Mucosa of descending colon (tissue), 3 donors: ENCODE data around the gene IQGAP2. TPM values are rescaled to one million over a fixed set of nuclear protein-coding genes. Genes with fewer than 3 reads are reported as not detected.

ENCODE experiments used
- ATAC-seq: fragments of 200-7000 bp; cut with Tn5 transposase; one replicate; pipeline ENCODE4 v1.9.1; 2020; ENCODE audit warnings: mild to moderate bottlenecking, moderate library complexity
- DNase-seq, 3 donors: peaks; one replicate each; pipeline ENCODE4 v3.0.0-alpha.2; 2020
- H3K36me3 ChIP-seq: fragments of 200-600 bp; one replicate; pipeline ENCODE4 v1.8.0; 2021; ENCODE audit warnings: low read depth, mild to moderate bottlenecking
- H3K4me1 ChIP-seq: fragments of 200-600 bp; one replicate; pipeline ENCODE4 v1.8.0; 2021; ENCODE audit warnings: low read depth, mild to moderate bottlenecking
- H3K4me3 ChIP-seq: fragments of 200-600 bp; one replicate; pipeline ENCODE4 v1.8.0; 2021; ENCODE audit warnings: mild to moderate bottlenecking
- H3K9me3 ChIP-seq: fragments of 200-600 bp; one replicate; pipeline ENCODE4 v1.8.0; 2021; ENCODE audit warnings: mild to moderate bottlenecking
- intact Hi-C, 2 donors: fragments of 100-400 bp; cut with DNase I in 1 of 2; cut with micrococcal nuclease in 1 of 2; formaldehyde crosslinking; loops; one replicate each; pipeline versions ENCODE4 v1.11.0 to v1.11.1; 2022; cut with DNase I, micrococcal nuclease
- total RNA-seq, 3 donors: library from RNA; stranded (reverse); fragmentation: NEBNext Ultra II Directional in 2 of 3; extraction: Animal tissue kit (Norgen Biotek cat#: 25700) in 2 of 3; gene quantifications; one replicate each; pipeline versions ENCODE4 v1.2.1 to v1.2.4, GENCODE V29; 2021 to 2023
- TF ChIP-seq, protein P1 (sequence below): fragments of 200-600 bp; IDR thresholded peaks from one replicate; pipeline ENCODE4 v1.8.0; 2022; ENCODE audit warnings: antibody characterized with exemption, mild to moderate bottlenecking
- donor health status: DM: no; HTN: no; CAD: no; lungs with moderate emphysema.
- donor health status: DM: no; HTN: no; CAD: no.
- donor health status: DM: no; HTN: yes; CAD: no.

IQGAP2 gene
- total RNA-seq, 3 donors from 2014 or later: 59.7 to 159 (median 84.8) TPM

DNA sequence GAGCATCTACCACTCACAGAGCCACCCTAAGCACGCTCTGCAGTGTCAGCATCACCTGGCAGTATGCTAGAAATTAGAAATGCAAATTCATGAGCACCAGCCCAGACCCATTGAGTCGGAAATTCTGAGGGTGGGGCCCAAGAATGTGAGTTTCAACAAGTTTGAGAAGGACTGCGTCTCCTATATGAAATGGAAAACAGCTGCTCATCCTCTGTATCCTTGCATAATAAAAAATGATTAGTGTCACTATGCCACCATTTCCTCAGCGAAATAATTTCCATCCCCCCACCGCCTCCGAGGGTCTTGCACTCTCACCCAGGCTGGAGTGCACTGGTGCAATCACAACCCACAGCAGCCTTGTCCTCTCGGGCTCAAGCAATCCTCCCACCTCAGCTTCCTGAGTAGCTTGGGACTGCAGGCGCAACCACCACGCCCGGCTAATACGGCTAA is 1.3 kb upstream of the IQGAP2 start:
- TF ChIP-seq, protein P1, sequence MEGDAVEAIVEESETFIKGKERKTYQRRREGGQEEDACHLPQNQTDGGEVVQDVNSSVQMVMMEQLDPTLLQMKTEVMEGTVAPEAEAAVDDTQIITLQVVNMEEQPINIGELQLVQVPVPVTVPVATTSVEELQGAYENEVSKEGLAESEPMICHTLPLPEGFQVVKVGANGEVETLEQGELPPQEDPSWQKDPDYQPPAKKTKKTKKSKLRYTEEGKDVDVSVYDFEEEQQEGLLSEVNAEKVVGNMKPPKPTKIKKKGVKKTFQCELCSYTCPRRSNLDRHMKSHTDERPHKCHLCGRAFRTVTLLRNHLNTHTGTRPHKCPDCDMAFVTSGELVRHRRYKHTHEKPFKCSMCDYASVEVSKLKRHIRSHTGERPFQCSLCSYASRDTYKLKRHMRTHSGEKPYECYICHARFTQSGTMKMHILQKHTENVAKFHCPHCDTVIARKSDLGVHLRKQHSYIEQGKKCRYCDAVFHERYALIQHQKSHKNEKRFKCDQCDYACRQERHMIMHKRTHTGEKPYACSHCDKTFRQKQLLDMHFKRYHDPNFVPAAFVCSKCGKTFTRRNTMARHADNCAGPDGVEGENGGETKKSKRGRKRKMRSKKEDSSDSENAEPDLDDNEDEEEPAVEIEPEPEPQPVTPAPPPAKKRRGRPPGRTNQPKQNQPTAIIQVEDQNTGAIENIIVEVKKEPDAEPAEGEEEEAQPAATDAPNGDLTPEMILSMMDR: no peak
- DNase-seq (peak in 1 of 3 donors; percentile 42), ATAC-seq (no peak)
- Histone ChIP-seq H3K4me3 (no peak overlapping the region), H3K4me1 (peaks cover 9% of the 10 kb centered on the region), H3K36me3 (no peaks in the 10 kb centered on the region), H3K9me3 (no peaks in the 10 kb centered on the region)
- intact Hi-C loops: loop anchor here in 1 of 2 donors (10.0 kb wide), 1 partner anchor 143 kb away; no protein-coding TSS in a partner anchor

DNA sequence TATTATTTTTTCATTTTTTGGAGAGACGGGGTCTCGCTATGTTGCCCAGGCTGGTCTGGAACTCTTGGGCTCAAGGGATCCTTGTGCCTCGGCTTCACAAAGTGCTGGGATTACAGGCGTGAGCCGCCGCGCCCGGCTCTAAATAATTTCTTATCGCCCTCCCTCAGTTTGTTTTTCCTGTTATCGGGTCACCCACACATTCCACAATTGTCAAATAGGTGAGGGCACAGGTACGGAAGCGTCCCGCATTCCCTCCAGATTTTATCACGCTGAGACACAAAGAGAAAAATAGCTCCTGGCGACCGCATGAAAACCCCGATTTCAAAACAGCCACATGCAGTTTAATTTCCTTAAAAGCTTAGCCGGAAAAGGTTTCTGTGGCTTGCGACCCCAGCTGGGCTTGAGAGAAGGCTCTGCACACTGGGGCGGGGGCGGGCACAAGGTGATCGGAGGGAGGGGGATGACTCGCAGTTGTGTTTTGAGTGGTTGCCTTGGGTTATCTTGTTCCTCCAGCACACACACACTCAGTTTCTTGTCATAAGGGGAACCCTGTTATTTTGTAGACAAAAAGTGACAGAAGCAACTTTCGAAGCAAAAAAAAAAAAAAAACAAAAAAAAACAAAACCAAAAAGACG is 717 bp upstream of the IQGAP2 start:
- intact Hi-C loops: loop anchor here in 1 of 2 donors (10.0 kb wide), 1 partner anchor 142 kb away; no protein-coding TSS in a partner anchor
- Histone ChIP-seq H3K9me3 (no peaks in the 10 kb centered on the region), H3K4me1 (peaks cover 10% of the 10 kb centered on the region), H3K36me3 (no peaks in the 10 kb centered on the region), H3K4me3 (peak overlapping the region; percentile 76)
- peak; percentile 63 to 82 (median 64) for DNase-seq
- peak; percentile 38 for ATAC-seq
- TF ChIP-seq, protein P1: no peak

DNA sequence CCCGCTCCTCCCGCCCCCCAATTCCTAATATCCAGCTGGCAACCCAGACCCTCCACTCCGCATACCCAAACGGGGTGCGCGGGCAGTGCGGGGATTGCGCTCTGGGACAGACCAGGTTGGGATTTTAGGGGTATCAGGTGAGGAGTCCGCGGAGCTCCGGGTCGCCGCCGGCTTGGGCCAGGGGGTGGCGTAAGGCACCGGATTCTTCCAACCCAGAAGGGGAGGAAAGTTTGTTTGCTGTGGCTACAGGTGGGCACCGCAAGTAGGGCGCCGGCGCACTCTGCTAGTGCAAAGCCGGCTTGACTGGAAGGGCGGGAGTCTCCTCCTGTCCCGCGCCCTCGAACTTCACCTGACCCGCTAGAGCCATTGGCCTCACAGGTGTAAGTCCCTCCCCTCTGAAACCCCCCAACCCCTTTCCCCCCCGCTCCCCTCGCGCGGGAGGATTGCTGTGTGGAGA is 709 bp downstream of the IQGAP2 start:
- Histone ChIP-seq H3K4me3 (peak overlapping the region; percentile 76), H3K9me3 (no peaks in the 10 kb centered on the region), H3K36me3 (no peaks in the 10 kb centered on the region), H3K4me1 (peaks cover 14% of the 10 kb centered on the region)
- ATAC-seq (peak; percentile 69), DNase-seq (peak; percentile 75 to 86 (median 85))
- intact Hi-C loops: loop anchor here in 1 of 2 donors (10.0 kb wide), 1 partner anchor 141 kb away; no protein-coding TSS in a partner anchor
- TF ChIP-seq, protein P1: no peak

DNA sequence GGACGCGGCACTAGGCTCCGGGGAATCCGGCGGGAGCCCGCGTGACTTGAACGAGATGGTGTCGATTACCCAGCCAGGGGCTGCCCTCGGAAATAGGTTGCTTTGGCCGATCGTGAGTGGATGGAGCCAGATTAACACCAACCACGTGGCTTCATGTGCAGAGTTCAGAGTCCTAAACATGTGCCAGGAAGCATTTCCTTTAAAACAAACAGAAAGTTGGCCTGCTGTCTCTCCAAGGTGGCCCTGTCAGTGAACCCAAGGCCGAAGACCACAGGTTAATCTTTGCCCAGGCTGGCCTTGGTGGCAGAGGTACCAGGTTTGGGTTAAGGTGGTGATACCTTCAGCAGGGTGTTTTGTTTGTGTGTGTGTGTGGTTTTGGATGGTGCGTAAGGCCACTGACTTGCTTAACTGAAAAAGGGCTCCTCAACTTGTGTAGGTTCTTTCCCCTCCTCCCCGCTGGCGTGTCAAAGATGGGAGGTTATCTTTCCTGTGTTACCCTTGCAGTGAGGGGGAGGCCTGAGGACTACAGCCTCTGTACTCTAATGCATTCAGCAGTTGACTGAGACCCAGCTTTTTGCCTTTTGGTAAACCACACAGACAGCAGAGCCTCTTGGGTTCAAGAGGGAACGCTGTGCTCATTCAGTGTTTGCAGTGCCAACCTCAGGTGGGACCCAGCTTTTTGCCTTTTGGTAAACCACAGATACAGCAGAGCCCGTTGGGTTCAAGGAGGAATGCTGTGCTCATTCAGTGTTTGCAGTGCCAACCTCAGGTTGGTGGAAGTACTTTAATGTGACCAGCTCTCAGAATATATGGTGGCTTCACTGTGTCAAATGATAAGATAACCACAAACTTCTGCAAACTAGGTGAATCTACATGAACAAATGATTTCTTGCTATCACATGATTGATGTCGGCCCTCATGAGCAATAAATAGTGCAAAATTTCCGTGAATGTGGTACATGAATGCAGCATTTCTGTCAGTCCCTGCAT is 1.4 kb downstream of the IQGAP2 start:
- TF ChIP-seq, protein P1: no peak
- ATAC-seq (peak; percentile 73), DNase-seq (peak in 1 of 3 donors; percentile 85)
- Histone ChIP-seq H3K4me3 (peak overlapping the region; percentile 76), H3K36me3 (no peaks in the 10 kb centered on the region), H3K9me3 (no peaks in the 10 kb centered on the region), H3K4me1 (peaks cover 14% of the 10 kb centered on the region)
- intact Hi-C loops: loop anchor here in 1 of 2 donors (10.0 kb wide), 1 partner anchor 140 kb away; no protein-coding TSS in a partner anchor

DNA sequence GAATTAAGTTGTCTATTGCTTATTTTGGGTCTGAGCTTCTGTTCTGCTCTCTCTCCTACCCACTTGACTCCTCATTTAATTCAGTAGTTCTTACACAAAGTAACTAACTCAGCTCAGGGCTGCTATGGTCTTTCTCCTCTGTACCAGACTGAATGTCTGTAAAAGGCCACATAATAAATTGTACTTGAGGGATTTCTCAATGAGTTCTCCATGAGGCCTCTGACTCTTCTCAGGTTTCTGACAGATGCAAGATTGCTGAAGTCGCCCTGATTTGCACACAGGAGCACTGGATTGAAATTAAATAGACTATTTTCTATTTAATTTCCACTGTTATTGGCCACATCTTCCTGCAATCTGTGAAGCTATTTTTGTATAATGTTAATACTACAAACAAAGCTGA is 2.9 kb downstream of the IQGAP2 start:
- TF ChIP-seq, protein P1: no peak
- Histone ChIP-seq H3K36me3 (no peaks in the 10 kb centered on the region), H3K9me3 (no peaks in the 10 kb centered on the region), H3K4me3 (no peak overlapping the region), H3K4me1 (peaks cover 14% of the 10 kb centered on the region)
- intact Hi-C loops: loop anchor here in 1 of 2 donors (10.0 kb wide), 1 partner anchor 139 kb away; no protein-coding TSS in a partner anchor
- ATAC-seq: no peak
- DNase-seq: no peak
